HG03139 (cell line): ENCODE measurements around the gene LDLRAD4.

Experiments
- ATAC-seq: cut with Tn5 transposase; IDR thresholded peaks from one replicate; pipeline ENCODE4 v1.9.1; 2021; ENCODE audit not compliant: unreplicated experiment

Gene LDLRAD4

GRCh38 chr18:13555865-13556264 is 337.3 kb downstream of the LDLRAD4 start:
- ATAC-seq = no peak

- ATAC-seq = no peak
These were observed 337.9 kb downstream of the LDLRAD4 start for GRCh38 chr18:13556502-13556901.

GRCh38 chr18:13558124-13558523 is 339.6 kb downstream of the LDLRAD4 start:
- peak; percentile 45 for ATAC-seq

- ATAC-seq = no peak
These were observed 340.2 kb downstream of the LDLRAD4 start for GRCh38 chr18:13558790-13559189.

- ATAC-seq = no peak
These were observed 341.2 kb downstream of the LDLRAD4 start for GRCh38 chr18:13559754-13560153.

- no peak for ATAC-seq
These were observed 341.7 kb downstream of the LDLRAD4 start for GRCh38 chr18:13560306-13560705.

GRCh38 chr18:13562494-13563029 is 344.0 kb downstream of the LDLRAD4 start:
- ATAC-seq = peak; percentile 44

GRCh38 chr18:13563390-13563805 is 344.8 kb downstream of the LDLRAD4 start:
- ATAC-seq = no peak

- no peak for ATAC-seq
These were observed 346.0 kb downstream of the LDLRAD4 start for GRCh38 chr18:13564579-13564978.

- ATAC-seq = no peak
These were observed 346.7 kb downstream of the LDLRAD4 start for GRCh38 chr18:13565228-13565627.

GRCh38 chr18:13566941-13567746 is 348.6 kb downstream of the LDLRAD4 start:
- ATAC-seq = peak; percentile 37

GRCh38 chr18:13568443-13569392 is 350.2 kb downstream of the LDLRAD4 start:
- peak; percentile 52 for ATAC-seq

GRCh38 chr18:13570216-13570615 is 351.7 kb downstream of the LDLRAD4 start:
- ATAC-seq = no peak

- no peak for ATAC-seq
These were observed 352.4 kb downstream of the LDLRAD4 start for GRCh38 chr18:13570856-13571495.

GRCh38 chr18:13572148-13572547 is 353.6 kb downstream of the LDLRAD4 start:
- ATAC-seq = no peak

- ATAC-seq = no peak
These were observed 354.2 kb downstream of the LDLRAD4 start for GRCh38 chr18:13572721-13573120.

GRCh38 chr18:13573750-13574149 is 355.2 kb downstream of the LDLRAD4 start:
- no peak for ATAC-seq

- no peak for ATAC-seq
These were observed 355.8 kb downstream of the LDLRAD4 start for GRCh38 chr18:13574355-13574754.

- ATAC-seq = no peak
These were observed 356.2 kb downstream of the LDLRAD4 start for GRCh38 chr18:13574761-13575160.

GRCh38 chr18:13576598-13576997 is 358.0 kb downstream of the LDLRAD4 start:
- peak; percentile 32 for ATAC-seq

GRCh38 chr18:13577091-13577697 is 358.6 kb downstream of the LDLRAD4 start:
- ATAC-seq = peak; percentile 79
